A549 (cell line): Measurements from ENCODE around the gene RNF167. TPM values are rescaled to one million over a fixed set of nuclear protein-coding genes. Genes with fewer than 3 reads are reported as not detected.

Source experiments
- ATAC-seq, 2 experiments: fragments of 200-7000 bp in 1 of 2; fragments of >200 bp in 1 of 2; cut with Nextera tagmentation in 1 of 2; cut with Tn5 transposase in 1 of 2; 3 replicates each; pipeline versions ENCODE4 v1.8.0 to v1.9.1; 2018 to 2020; ENCODE audit warnings: mild to moderate bottlenecking in 1 of 2, moderate library complexity in 1 of 2
- CTCF ChIA-PET: fragments of 300-600 bp; sonication (Branson Sonifier 250); formaldehyde crosslinking; extraction: SDS; loops from one replicate; lab custom pipeline; 2021; ENCODE audit warnings: antibody characterized with exemption, inconsistent platforms; lab: Yijun Ruan, JAX
- POLR2A ChIA-PET: fragments of 350-600 bp; formaldehyde crosslinking; extraction: SDS; loops from one replicate; lab custom pipeline; 2021; ENCODE audit warnings: antibody characterized with exemption, inconsistent platforms; lab: Yijun Ruan, JAX
- DNase-seq, 2 experiments: peaks; one replicate each; pipeline versions ENCODE4 v3.0.0 to v3.0.0-alpha.2; 2011 to 2016; ENCODE audit warnings: low read depth in 1 of 2, low spot score in 1 of 2
- FAIRE-seq: peaks from 2 replicates; lab custom pipeline; 2011; peaks lifted over from hg19 to GRCh38; lab: Jason Lieb, UNC
- H3K27ac ChIP-seq, 2 experiments: fragments of >200 bp; sonication (Bioruptor Twin); formaldehyde crosslinking; 3 replicates each; pipeline ENCODE4 v1.5.1; 2016 to 2017
- H3K4me1 ChIP-seq: fragments of >200 bp; sonication (Bioruptor Twin); formaldehyde crosslinking; 3 replicates; pipeline ENCODE4 v1.6.1; 2016
- H3K4me2 ChIP-seq: fragments of >200 bp; sonication (Bioruptor Twin); formaldehyde crosslinking; 3 replicates; pipeline ENCODE4 v1.6.1; 2016
- H3K4me3 ChIP-seq: fragments of >200 bp; sonication (Bioruptor Twin); formaldehyde crosslinking; 3 replicates; pipeline ENCODE4 v1.5.1; 2016
- H3K9me3 ChIP-seq: fragments of >200 bp; sonication (Bioruptor Twin); formaldehyde crosslinking; 3 replicates; pipeline ENCODE4 v1.6.1; 2016
- CEBPB ChIP-seq, 2 experiments: fragments of >200 bp in 1 of 2; sonication (Bioruptor Twin) in 1 of 2; formaldehyde crosslinking in 1 of 2; IDR thresholded peaks; 2 replicates each; pipeline ENCODE4 v1.6.1; 2012 to 2016
- EHMT2 ChIP-seq: fragments of 200-600 bp; sonication (generic); IDR thresholded peaks from 2 replicates; pipeline ENCODE4 v1.6.1; 2016; ENCODE audit warnings: antibody characterized with exemption, low read depth, mild to moderate bottlenecking, moderate library complexity
- ESRRA ChIP-seq: fragments of 150-350 bp; IDR thresholded peaks from 2 replicates; pipeline ENCODE4 v1.6.1; 2014; ENCODE audit warnings: mild to moderate bottlenecking, low read length, borderline replicate concordance
- FOXS1 ChIP-seq: fragments of 250-450 bp; sonication (Bioruptor Pico); IDR thresholded peaks from 2 replicates; pipeline ENCODE4 v1.5.0; 2020; ENCODE audit warnings: mild to moderate bottlenecking, moderate library complexity
- HDAC2 ChIP-seq: fragments of 200-600 bp; sonication (generic); IDR thresholded peaks from 2 replicates; pipeline ENCODE4 v1.6.1; 2016
- HOXB13 ChIP-seq: fragments of 250-450 bp; sonication (Bioruptor Pico); IDR thresholded peaks from 2 replicates; pipeline ENCODE4 v1.5.0; 2020; ENCODE audit warnings: low read depth, mild to moderate bottlenecking, moderate library complexity
- JUN ChIP-seq, 2 experiments: fragments of >200 bp; sonication (Bioruptor Twin); formaldehyde crosslinking; IDR thresholded peaks; 2 replicates in 1 of 2; 3 replicates in 1 of 2; pipeline ENCODE4 v1.6.1; 2016 to 2017
- JUNB ChIP-seq: fragments of >200 bp; sonication (Bioruptor Twin); formaldehyde crosslinking; IDR thresholded peaks from 2 replicates; pipeline ENCODE4 v1.6.1; 2016
- MAZ ChIP-seq: fragments of 150-350 bp; IDR thresholded peaks from 2 replicates; pipeline ENCODE4 v1.6.1; 2014; ENCODE audit warnings: antibody characterized with exemption, low read depth, low read length, borderline replicate concordance
- MYC ChIP-seq: IDR thresholded peaks from 2 replicates; pipeline ENCODE4 v1.6.1; 2012; ENCODE audit warnings: mild to moderate bottlenecking, inconsistent platforms, low read length, improper control_type of control experiment, borderline replicate concordance
- NFE2L2 ChIP-seq: fragments of 150-350 bp; conservative IDR thresholded peaks from 2 replicates; pipeline ENCODE4 v1.6.1; 2014; ENCODE audit warnings: low read length
- NPAS2 ChIP-seq: fragments of 250-450 bp; sonication (Bioruptor Pico); IDR thresholded peaks from 2 replicates; pipeline ENCODE4 v1.8.0; 2022; ENCODE audit warnings: mild to moderate bottlenecking, moderate library complexity, borderline replicate concordance
- NR3C1 ChIP-seq: fragments of >200 bp; sonication (Bioruptor Twin); formaldehyde crosslinking; IDR thresholded peaks from 3 replicates; pipeline ENCODE4 v1.6.1; 2017
- POLR2A ChIP-seq: IDR thresholded peaks from 2 replicates; pipeline ENCODE4 v1.6.1; 2012; ENCODE audit warnings: mild to moderate bottlenecking, low read length
- RARB ChIP-seq: fragments of 250-450 bp; sonication (Bioruptor Pico); IDR thresholded peaks from 2 replicates; pipeline ENCODE4 v1.8.0; 2021; ENCODE audit warnings: mild to moderate bottlenecking, moderate library complexity
- RFX5 ChIP-seq: fragments of 450-650 bp; IDR thresholded peaks from 2 replicates; pipeline ENCODE4 v1.7.1; 2014; ENCODE audit warnings: antibody characterized with exemption, mild to moderate bottlenecking, moderate library complexity
- TP53 ChIP-seq: fragments of 250-450 bp; sonication (Bioruptor Pico); IDR thresholded peaks from 2 replicates; pipeline ENCODE4 v1.5.0; 2021; ENCODE audit warnings: mild to moderate bottlenecking, moderate library complexity
- ZC3H11A ChIP-seq: fragments of 450-650 bp; IDR thresholded peaks from 2 replicates; pipeline ENCODE4 v1.6.1; 2014; ENCODE audit warnings: antibody characterized with exemption, mild to moderate bottlenecking
- ZFP36 ChIP-seq: fragments of 450-650 bp; IDR thresholded peaks from 2 replicates; pipeline ENCODE4 v1.6.1; 2014; ENCODE audit warnings: borderline replicate concordance; ENCODE audit not compliant: partially characterized antibody
- ZSCAN20 ChIP-seq: fragments of 250-450 bp; sonication (Bioruptor Pico); IDR thresholded peaks from 2 replicates; pipeline ENCODE4 v1.8.0; 2022; ENCODE audit warnings: mild to moderate bottlenecking, moderate library complexity
- WGBS: methylation state at CpG from one replicate; pipeline ENCODE4 v1.1.6; 2017; ENCODE audit errors: missing lambda C conversion rate; 5-methylcytosine and 5-hydroxymethylcytosine counted together
- polyA plus RNA-seq, 4 experiments: library from polyadenylated mRNA; depleted of rRNA in 3 of 4; stranded (reverse); fragments of >200 nt; fragmentation: RNase III in 1 of 4; extraction: RNeasy Plus Mini Kit Qiagen cat#74134 plus additional on column Dnase treatment in 1 of 4; gene quantifications; 2 replicates in 3 of 4; 3 replicates in 1 of 4; pipeline ENCODE4 v1.2.3, GENCODE V29; 2011 to 2017
- TF ChIP-seq, protein P1 (sequence below): fragments of >200 bp; sonication (Bioruptor Twin); formaldehyde crosslinking; IDR thresholded peaks from 3 replicates; pipeline ENCODE4 v1.6.1; 2016
- TF ChIP-seq, protein P2 (sequence below): fragments of 250-450 bp; sonication (Bioruptor Pico); IDR thresholded peaks from 2 replicates; pipeline ENCODE4 v1.5.0; 2020; ENCODE audit warnings: low read depth, mild to moderate bottlenecking, moderate library complexity
- TF ChIP-seq, protein P3 (sequence below): fragments of 450-650 bp; IDR thresholded peaks from 2 replicates; pipeline ENCODE4 v1.6.1; 2014; ENCODE audit warnings: antibody characterized with exemption

Gene RNF167
- polyA plus RNA-seq, 2 of the 4 experiments (the other 2 are of a cell fraction), result 86.4 to 98.7 TPM

- ATAC-seq, result no peak
These were observed 6.4 kb upstream of the RNF167 start for GRCh38 chr17:4933646-4934045.

DNA sequence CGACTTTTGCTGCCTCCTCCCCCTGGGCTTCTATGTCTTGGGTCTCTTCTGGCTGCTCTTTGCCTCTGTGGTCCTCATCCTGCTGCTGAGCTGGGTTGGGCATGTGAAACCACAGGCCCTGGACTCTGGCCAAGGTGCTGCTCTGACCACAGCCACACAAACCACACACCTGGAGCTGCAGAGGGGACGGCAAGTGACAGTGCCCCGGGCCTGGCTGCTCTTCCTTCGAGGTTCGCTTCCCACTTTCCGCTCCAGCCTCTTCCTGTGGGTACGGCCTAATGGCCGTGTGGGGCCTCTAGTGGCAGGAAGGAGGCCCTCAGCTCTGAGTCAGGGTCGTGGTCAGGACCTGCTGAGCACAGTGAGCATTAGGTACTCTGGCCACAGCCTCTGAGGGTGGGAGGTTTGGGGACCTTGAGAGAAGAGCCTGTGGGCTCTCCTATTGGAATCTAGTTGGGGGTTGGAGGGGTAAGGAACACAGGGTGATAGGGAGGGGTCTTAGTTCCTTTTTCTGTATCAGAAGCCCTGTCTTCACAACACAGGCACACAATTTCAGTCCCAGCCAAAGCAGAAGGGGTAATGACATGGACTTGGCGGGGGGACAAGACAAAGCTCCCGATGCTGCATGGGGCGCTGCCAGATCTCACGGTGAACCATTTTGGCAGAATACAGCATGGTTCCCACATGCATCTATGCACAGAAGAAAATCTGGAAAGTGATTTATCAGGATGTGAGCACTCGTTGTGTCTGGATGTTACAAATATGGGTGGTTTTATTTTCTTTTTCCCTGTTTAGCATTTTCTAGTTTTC, 5.7 kb upstream of the RNF167 start:
- H3K4me1 ChIP-seq, result peaks cover 10% of the 10 kb centered on the region
- no peaks in the 10 kb centered on the region for H3K9me3 ChIP-seq
- DNase-seq (no peak), ATAC-seq (peak in 1 of 2 experiments; percentile 57; a peak in 4 of 6 replicates)
- no peak overlapping the region for H3K4me3 ChIP-seq
- no peak overlapping the region for H3K4me2 ChIP-seq
- ChIA-PET CTCF (interaction anchor here (0.6 to 1.3 kb wide), 4 partner anchors 25 to 1003 kb away, joined by 3 to 4 read pairs (median 3); no protein-coding TSS in a partner anchor), POLR2A (no interaction called here)
- TF ChIP-seq POLR2A (peak; percentile 10; the same call in 1 of the 2 replicates), RFX5 (no peak)
- TF ChIP-seq, all 56 proteins: peak for 1
- no peak for FAIRE-seq
- H3K27ac ChIP-seq, result no peak overlapping the region
- WGBS, result 79% methylated on average over 14 of the region's 14 CpGs

More at GRCh38 chr17:4933646-4934045, 6.4 kb upstream of the RNF167 start:
- Histone ChIP-seq H3K9me3 (no peaks in the 10 kb centered on the region), H3K27ac (no peak overlapping the region), H3K4me2 (no peak overlapping the region), H3K4me1 (peaks cover 6% of the 10 kb centered on the region), H3K4me3 (no peak overlapping the region)
- POLR2A ChIA-PET, result no interaction called here
- 93% methylated on average over 8 of the region's 16 CpGs for WGBS
- FAIRE-seq (no peak), DNase-seq (no peak)
- TF ChIP-seq HOXB13 (CRISPR knock-in tag), result no peak
- no peak for TF ChIP-seq ZSCAN20
- no peak for TF ChIP-seq ZFP36
- TF ChIP-seq MYC, result no peak
- TF ChIP-seq, protein P1, sequence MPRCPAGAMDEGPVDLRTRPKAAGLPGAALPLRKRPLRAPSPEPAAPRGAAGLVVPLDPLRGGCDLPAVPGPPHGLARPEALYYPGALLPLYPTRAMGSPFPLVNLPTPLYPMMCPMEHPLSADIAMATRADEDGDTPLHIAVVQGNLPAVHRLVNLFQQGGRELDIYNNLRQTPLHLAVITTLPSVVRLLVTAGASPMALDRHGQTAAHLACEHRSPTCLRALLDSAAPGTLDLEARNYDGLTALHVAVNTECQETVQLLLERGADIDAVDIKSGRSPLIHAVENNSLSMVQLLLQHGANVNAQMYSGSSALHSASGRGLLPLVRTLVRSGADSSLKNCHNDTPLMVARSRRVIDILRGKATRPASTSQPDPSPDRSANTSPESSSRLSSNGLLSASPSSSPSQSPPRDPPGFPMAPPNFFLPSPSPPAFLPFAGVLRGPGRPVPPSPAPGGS, result no peak
- TF ChIP-seq TP53 (CRISPR knock-in tag), result no peak
- TF ChIP-seq ESRRA, result no peak
- TF ChIP-seq, protein P2, sequence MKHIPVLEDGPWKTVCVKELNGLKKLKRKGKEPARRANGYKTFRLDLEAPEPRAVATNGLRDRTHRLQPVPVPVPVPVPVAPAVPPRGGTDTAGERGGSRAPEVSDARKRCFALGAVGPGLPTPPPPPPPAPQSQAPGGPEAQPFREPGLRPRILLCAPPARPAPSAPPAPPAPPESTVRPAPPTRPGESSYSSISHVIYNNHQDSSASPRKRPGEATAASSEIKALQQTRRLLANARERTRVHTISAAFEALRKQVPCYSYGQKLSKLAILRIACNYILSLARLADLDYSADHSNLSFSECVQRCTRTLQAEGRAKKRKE, result no peak
- no peak for TF ChIP-seq NFE2L2
- TF ChIP-seq JUN (IDR thresholded peaks at IDR 0.05), result no peak
- no peak for TF ChIP-seq FOXS1 (CRISPR knock-in tag)
- TF ChIP-seq JUNB, result no peak
- CTCF ChIA-PET, result interaction anchor here (0.6 to 2.0 kb wide), 5 partner anchors 9 to 1002 kb away, joined by 3 to 7 read pairs (median 3); no protein-coding TSS in a partner anchor

GRCh38 chr17:4935650-4936049, 4.4 kb upstream of the RNF167 start:
- no peak overlapping the region for H3K4me2 ChIP-seq
- no peak for TF ChIP-seq CEBPB (IDR thresholded peaks at IDR 0.05)
- TF ChIP-seq EHMT2, result no peak
- TF ChIP-seq, protein P3, sequence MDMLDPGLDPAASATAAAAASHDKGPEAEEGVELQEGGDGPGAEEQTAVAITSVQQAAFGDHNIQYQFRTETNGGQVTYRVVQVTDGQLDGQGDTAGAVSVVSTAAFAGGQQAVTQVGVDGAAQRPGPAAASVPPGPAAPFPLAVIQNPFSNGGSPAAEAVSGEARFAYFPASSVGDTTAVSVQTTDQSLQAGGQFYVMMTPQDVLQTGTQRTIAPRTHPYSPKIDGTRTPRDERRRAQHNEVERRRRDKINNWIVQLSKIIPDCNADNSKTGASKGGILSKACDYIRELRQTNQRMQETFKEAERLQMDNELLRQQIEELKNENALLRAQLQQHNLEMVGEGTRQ, result no peak
- no peak for TF ChIP-seq ZSCAN20
- TF ChIP-seq RARB (CRISPR knock-in tag), result no peak
- no peak for TF ChIP-seq HDAC2
- no peak for TF ChIP-seq ZC3H11A
- TF ChIP-seq NR3C1, result no peak
- no peak for TF ChIP-seq MAZ
- TF ChIP-seq NPAS2 (CRISPR knock-in tag), result no peak
- no peak for FAIRE-seq
- no peak for DNase-seq
- H3K4me1 ChIP-seq, result peaks cover 10% of the 10 kb centered on the region
- ChIA-PET POLR2A (interaction anchor here (0.5 to 1.8 kb wide), 2 partner anchors 32 to 177 kb away, joined by 4 to 8 read pairs; partner anchors contain the start of gene SPAG7), CTCF (interaction anchor here (1.0 to 2.6 kb wide), 3 partner anchors 27 to 52 kb away, joined by 3 to 14 read pairs (median 5); partner anchors contain the start of gene CAMTA2)
- ATAC-seq, result no peak
- H3K27ac ChIP-seq, result no peak overlapping the region
- no peak overlapping the region for H3K4me3 ChIP-seq
- H3K9me3 ChIP-seq, result no peaks in the 10 kb centered on the region
